Nephron progenitor cell (in vitro differentiated cells): ENCODE data around the gene DYNC1H1.
"Not testable (repeated sequence)": the region's sequence is repeated elsewhere in the genome, so short reads cannot be mapped to it uniquely, and the experiment has no call there.

ENCODE experiments used
- DNase-seq: peaks from one replicate; pipeline ENCODE4 v3.0.0; 2021
- H3K27ac Mint-ChIP-seq: 2 replicates; pipeline ENCODE4 v1.8.0; 2021; ENCODE audit warnings: mild to moderate bottlenecking, moderate library complexity, mixed read lengths
- H3K27me3 Mint-ChIP-seq: 2 replicates; pipeline ENCODE4 v1.8.0; 2021; ENCODE audit warnings: mild to moderate bottlenecking, low read depth, mixed read lengths; ENCODE audit not compliant: poor library complexity
- H3K36me3 Mint-ChIP-seq: 2 replicates; pipeline ENCODE4 v1.8.0; 2021; ENCODE audit warnings: low read depth, mixed read lengths
- H3K4me1 Mint-ChIP-seq: 2 replicates; pipeline ENCODE4 v1.8.0; 2021; ENCODE audit warnings: mixed read lengths
- H3K4me3 Mint-ChIP-seq: 2 replicates; pipeline ENCODE4 v1.8.0; 2021; ENCODE audit warnings: mild to moderate bottlenecking, moderate library complexity, mixed read lengths
- H3K9me3 Mint-ChIP-seq: 2 replicates; pipeline ENCODE4 v1.8.0; 2021; ENCODE audit warnings: mild to moderate bottlenecking, moderate library complexity, mixed read lengths
- TF ChIP-seq, protein P1 (sequence below): fragments of 200-600 bp; sonication (generic); IDR thresholded peaks from 2 replicates; pipeline ENCODE4 v1.5.0; 2021; ENCODE audit warnings: antibody characterized with exemption

DYNC1H1 gene

DNA sequence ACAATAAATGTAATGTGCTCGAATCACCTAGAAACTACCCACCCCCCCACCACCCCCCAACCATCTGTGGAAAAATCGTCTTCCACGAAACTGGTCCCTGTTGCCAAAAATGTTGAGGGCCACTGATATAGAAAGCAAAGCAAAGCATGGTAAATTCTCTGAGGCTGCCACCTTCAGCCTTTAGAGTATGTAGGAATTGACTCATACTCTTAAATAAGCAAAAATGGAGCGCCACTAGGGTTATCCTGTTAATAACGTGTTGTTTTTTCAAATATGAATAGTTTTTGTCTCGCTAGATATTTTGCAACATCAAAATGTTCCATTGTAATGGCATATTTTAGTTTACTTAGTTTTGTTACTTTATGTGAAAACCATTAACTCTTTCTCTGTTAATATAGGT, 18.2 kb downstream of the DYNC1H1 start:
- Mint-ChIP-seq H3K4me3 (no peak overlapping the region), H3K4me1 (no peaks in the 10 kb centered on the region)

DNA sequence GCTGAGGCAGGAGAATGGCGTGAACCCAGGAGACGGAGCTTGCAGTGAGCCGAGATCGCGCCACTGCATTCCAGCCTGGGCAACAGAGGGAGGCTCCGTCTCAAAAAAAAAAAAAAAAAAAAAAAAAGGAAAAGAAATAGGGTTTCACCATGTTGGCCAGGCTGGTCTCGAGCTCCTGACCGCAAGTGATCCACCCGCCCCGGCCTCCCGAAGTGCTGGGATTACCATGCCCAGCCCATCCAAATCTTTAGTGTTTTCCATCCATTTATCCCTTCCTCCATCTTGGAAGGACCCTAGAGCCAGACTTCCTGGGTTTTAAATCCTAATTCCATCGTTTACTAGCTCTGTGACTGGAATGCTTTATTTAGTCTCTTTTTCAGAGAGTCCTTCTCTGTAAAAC, 20.5 kb downstream of the DYNC1H1 start:
- not testable (repeated sequence) for H3K9me3 Mint-ChIP-seq, H3K27ac Mint-ChIP-seq, DNase-seq, H3K4me3 Mint-ChIP-seq, H3K4me1 Mint-ChIP-seq, H3K27me3 Mint-ChIP-seq
- peaks cover 78% of the 10 kb centered on the region for H3K36me3 Mint-ChIP-seq

More for the DNA sequence above, 18.2 kb downstream of the DYNC1H1 start:
- H3K9me3 Mint-ChIP-seq: no peaks in the 10 kb centered on the region
- H3K27ac Mint-ChIP-seq: no peak overlapping the region
- H3K27me3 Mint-ChIP-seq: no peaks in the 10 kb centered on the region
- TF ChIP-seq, protein P1, sequence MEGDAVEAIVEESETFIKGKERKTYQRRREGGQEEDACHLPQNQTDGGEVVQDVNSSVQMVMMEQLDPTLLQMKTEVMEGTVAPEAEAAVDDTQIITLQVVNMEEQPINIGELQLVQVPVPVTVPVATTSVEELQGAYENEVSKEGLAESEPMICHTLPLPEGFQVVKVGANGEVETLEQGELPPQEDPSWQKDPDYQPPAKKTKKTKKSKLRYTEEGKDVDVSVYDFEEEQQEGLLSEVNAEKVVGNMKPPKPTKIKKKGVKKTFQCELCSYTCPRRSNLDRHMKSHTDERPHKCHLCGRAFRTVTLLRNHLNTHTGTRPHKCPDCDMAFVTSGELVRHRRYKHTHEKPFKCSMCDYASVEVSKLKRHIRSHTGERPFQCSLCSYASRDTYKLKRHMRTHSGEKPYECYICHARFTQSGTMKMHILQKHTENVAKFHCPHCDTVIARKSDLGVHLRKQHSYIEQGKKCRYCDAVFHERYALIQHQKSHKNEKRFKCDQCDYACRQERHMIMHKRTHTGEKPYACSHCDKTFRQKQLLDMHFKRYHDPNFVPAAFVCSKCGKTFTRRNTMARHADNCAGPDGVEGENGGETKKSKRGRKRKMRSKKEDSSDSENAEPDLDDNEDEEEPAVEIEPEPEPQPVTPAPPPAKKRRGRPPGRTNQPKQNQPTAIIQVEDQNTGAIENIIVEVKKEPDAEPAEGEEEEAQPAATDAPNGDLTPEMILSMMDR: no peak
- DNase-seq: no peak
- H3K36me3 Mint-ChIP-seq: peaks cover 77% of the 10 kb centered on the region

DNA sequence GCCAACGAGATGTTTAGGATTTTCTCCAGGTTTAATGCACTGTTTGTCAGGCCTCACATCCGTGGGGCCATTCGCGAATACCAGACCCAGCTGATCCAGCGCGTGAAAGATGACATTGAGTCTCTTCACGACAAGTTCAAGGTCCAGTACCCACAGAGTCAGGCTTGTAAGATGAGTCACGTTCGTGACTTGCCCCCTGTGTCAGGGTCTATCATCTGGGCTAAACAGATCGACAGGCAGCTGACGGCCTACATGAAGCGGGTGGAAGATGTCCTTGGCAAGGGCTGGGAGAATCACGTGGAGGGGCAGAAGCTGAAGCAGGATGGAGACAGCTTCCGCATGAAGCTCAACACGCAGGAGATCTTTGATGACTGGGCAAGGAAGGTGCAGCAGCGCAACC, 21.6 kb downstream of the DYNC1H1 start:
- no peak overlapping the region for H3K4me3 Mint-ChIP-seq
- peak overlapping the region; percentile 55 for H3K27ac Mint-ChIP-seq
- TF ChIP-seq, protein P1: no peak
- no peaks in the 10 kb centered on the region for H3K4me1 Mint-ChIP-seq
- no peak for DNase-seq
- H3K27me3 Mint-ChIP-seq: no peaks in the 10 kb centered on the region
- H3K36me3 Mint-ChIP-seq: peaks cover 74% of the 10 kb centered on the region
- H3K9me3 Mint-ChIP-seq: no peaks in the 10 kb centered on the region

DNA sequence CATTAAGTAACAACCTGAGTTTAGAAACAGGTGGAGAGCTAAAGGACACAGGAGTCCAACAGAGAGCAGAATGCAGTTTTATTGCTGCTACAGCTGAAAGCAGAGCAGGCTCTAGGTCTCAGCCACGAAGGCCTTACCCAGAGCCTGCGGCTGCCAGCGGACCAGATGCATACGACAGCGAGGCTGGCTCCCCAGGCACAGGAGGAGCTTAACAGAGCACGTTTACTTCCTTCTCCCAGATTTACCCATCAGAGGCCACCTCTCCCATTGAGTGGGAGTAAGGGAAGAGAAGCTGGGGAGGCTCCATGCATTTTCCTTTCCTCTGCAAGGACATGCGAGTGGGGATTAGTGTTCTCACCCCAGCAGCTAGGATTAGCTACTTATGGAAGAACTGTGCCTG, 22.6 kb downstream of the DYNC1H1 start:
- Mint-ChIP-seq H3K9me3 (no peaks in the 10 kb centered on the region), H3K36me3 (peaks cover 69% of the 10 kb centered on the region), H3K27me3 (no peaks in the 10 kb centered on the region), H3K27ac (no peak overlapping the region), H3K4me3 (no peak overlapping the region), H3K4me1 (no peaks in the 10 kb centered on the region)
- no peak for DNase-seq
- TF ChIP-seq, protein P1: no peak

DNA sequence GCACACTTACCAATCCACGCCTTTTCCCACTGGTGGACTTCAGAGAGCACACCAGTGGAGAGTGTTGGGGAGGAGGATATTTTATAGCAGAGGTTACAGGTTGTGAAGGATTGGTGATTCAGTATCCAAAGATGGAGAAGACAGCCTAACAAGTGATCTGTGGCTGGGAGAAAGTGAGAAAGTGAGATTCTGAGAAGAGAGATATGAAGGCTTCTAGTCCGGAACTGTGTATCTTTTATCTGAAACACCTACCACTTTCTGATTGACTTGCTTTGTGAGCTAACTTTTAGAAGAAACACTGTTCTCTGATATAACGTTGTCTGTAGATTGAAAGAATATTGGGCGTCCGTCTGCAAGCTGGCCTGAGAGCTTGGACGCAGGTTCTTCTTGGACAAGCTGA, 24.0 kb downstream of the DYNC1H1 start:
- Mint-ChIP-seq H3K27me3 (no peaks in the 10 kb centered on the region), H3K4me1 (no peaks in the 10 kb centered on the region), H3K36me3 (peaks cover 71% of the 10 kb centered on the region), H3K27ac (no peak overlapping the region), H3K4me3 (no peak overlapping the region), H3K9me3 (no peaks in the 10 kb centered on the region)
- no peak for DNase-seq
- TF ChIP-seq, protein P1: no peak

DNA sequence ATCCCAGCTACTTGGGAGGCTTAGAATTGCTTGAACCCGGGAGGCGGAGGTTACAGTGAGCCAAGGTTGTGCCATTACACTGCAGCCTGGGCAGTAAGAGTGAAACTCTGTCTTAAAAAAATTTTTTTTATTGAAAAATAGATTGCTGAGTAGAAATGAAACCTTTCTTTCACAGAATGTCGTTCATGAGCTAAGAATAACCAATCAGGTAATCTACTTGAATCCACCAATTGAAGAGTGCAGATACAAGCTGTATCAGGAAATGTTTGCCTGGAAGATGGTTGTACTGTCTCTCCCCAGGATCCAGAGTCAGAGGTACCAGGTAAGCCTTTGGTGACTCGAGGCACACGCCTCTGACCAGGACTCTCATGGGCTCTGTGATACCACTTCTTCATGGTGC, 27.0 kb downstream of the DYNC1H1 start:
- Mint-ChIP-seq H3K4me3 (no peak overlapping the region), H3K27ac (no peak overlapping the region), H3K27me3 (no peaks in the 10 kb centered on the region), H3K36me3 (peaks cover 67% of the 10 kb centered on the region), H3K9me3 (no peaks in the 10 kb centered on the region), H3K4me1 (no peaks in the 10 kb centered on the region)
- DNase-seq: no peak
- TF ChIP-seq, protein P1: no peak
